Activated effector memory CD4-positive, alpha-beta T cell treated with Interleukin-2 at 50 U/mL for 16 hours (primary cell): ENCODE measurements around the gene APOL2.
A peak's percentile ranks its signal among the peaks of the same experiment; 100 is the strongest.
"Not testable (repeated sequence)": the region's sequence is repeated elsewhere in the genome, so short reads cannot be mapped to it uniquely, and the experiment has no call there.

Experiments
- DNase-seq: peaks from one replicate; pipeline ENCODE4 v3.0.0-alpha.2; 2020

APOL2 gene

DNA sequence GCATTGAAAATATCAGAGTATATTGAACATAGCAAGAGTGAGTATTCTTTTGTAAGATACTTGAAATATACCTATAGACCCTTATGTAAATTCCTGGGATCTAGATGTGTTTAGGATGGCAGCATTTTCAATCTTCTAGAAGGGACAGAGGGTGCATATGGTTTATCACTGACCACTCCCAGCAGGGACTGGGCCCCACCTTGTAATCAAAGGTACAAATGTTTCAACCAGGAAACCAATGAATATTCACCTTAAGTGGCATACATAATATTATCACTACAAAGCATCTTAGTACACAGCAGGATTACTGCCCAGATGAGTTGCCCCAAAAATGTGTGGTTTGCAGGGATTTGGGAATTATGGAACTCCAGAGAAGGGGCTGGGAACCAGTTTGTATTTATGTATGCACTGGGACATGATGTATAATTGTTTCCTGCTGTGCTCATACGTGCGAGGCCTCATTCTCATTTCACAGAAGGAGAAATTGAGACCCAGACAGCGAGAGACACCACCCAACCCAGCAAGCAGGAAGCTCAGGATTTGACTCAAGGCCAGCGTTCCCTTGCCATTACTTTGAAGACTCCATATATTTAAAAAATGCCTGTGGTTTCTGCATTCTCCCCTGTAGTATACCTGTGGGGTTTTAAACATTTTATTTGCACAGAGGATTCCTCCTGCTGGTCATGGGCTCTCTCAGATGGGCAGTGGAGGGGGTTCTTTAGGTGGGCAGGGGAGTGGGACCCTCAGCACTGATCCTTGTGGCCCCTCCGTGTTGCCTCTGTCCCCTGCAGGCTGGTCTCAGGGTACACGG lies 42.9 kb downstream of the APOL2 start:
- DNase-seq, result no peak

DNA sequence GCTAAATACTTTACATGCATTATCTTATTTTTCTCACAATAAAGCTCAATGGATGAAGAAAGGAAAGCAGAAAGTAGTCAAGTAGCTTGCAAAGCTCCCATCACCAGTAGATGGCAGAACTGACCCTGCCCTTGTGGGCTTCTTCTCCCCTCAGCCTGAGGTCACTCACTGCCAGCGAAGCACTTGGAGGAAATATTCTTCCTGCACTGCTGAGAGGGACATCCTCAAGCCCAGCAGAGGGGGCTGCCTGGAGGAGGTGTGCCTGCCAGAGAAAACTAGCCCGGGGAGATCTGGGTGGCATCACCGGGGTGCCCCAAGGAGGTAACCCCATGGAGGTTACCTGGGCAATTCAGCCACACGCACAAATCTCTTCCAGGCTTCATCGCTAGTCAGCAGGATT lies 44.4 kb downstream of the APOL2 start:
- peak; percentile 6 for DNase-seq

GRCh38 chr22:36194385-36194784 lies 44.9 kb downstream of the APOL2 start:
- no peak for DNase-seq

DNA sequence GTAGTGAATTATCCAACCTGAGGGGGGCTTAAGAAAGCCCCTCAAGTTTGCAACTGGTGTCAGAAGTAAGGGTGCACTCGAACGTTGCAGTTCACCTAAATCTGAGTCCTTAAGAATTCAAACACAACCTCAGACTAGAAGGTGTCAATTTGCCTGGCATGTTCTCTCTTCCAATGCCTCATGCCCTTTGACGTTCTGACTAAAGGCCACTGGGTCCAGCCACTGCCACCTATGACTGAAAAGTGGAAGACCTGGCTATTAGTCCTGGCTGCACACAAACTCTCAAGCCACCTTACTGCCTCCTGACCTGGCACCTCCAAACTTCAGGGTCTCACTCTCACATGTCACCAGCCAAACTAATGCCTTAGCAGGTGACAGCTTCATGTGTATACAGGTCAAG lies 45.8 kb downstream of the APOL2 start:
- DNase-seq, result no peak

GRCh38 chr22:36193171-36193570 lies 46.2 kb downstream of the APOL2 start:
- DNase-seq, result no peak

- no peak for DNase-seq
These were observed 46.8 kb downstream of the APOL2 start for GRCh38 chr22:36192542-36192941.

- DNase-seq, result no peak
These were observed 48.1 kb downstream of the APOL2 start for GRCh38 chr22:36191106-36191836.

DNA sequence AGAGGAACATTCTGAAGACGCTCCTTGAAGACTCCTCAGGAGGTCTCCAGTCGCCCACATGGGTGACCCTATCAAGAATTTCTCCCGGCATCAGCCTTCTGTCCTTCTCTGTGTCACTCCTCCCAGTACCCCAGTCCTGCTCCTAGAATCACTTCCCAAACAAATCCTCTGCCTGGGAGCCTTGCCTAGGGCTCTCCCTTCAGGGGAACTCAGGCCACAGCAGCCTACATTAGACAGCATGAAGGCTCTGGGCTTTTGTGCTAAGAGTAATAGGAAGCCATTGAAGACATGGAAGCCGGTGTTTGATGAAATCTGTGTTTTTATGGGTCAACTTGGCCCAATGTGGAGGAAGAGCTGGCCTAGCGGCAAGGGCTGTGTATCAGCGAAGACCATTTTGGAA lies 51.5 kb downstream of the APOL2 start:
- not testable (repeated sequence) for DNase-seq

- DNase-seq, result no peak
These were observed 53.3 kb downstream of the APOL2 start for GRCh38 chr22:36185828-36186624.

DNA sequence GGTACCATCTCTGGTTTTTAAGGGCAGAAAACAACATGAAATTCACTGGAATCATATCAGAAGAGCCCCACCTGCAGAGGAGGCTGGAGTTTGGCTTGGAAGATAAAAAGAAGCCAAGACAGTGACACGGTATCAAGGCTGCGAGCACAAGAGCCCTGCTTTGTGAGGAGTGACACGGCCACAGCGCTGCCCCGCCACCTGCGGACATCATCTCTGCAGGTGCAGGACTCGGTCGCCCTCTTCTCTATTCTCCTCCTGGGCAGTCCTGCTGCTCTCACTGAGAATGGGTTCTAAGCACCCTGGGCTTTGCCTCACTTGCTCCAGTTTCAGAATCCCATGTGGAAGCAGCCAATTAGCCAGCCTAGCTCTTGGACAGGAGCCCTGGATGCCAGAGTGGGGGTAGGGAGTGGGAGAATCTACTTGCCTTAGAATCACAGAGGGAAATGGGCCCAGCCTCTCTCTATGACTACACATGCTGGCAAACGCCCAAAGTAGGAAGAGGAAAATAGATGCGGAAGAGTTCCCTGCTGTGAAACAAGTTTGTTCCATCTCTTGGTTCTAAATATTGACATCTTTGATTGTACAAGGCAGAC lies 54.8 kb downstream of the APOL2 start:
- DNase-seq, result no peak

DNA sequence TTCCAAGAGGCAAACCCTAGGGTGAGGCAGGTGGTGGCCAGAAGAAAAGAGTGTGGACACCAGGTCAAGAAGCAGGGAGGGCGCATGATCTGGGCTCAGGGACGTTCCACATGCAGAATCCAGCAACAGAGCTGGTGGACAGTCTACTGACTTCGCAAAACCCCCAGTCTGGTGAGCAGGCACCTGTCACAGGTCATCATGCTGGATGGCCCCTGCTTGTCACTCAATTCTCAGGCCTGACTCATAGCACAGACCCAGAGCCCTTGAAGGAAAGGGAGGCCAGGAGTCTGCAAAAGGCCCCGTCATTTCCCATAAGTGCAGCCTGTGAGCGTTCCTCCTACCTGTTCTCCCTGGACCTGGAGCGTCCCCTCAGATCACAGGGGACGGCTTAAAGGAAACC lies 55.9 kb downstream of the APOL2 start:
- DNase-seq, result no peak

GRCh38 chr22:36182857-36183256 lies 56.5 kb downstream of the APOL2 start:
- DNase-seq, result no peak

- no peak for DNase-seq
These were observed 57.3 kb downstream of the APOL2 start for GRCh38 chr22:36182056-36182455.

DNA sequence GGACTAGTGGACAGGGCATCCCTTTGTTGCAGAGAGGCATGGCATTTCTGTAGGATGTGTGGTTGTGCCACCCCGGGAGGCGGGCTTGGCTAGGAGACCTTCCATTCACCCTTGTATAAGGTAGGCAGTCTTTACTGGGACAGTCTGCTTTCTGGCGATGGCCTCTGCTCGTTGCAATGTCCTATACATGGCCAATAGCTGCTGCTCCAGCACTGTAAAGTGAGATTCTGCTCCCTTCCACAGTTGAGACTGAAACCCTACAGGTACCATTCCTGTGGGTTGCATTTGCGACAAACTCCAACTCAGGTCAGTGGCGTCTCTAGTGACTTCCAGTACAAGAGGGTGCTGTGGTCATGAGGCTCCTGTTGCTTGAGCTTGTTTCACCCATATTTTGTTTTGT lies 58.4 kb downstream of the APOL2 start:
- no peak for DNase-seq

GRCh38 chr22:36180038-36180880 lies 59.1 kb downstream of the APOL2 start:
- peak; percentile 70 for DNase-seq

GRCh38 chr22:36177160-36177559 lies 62.2 kb downstream of the APOL2 start:
- DNase-seq, result no peak
